ENCODE data around the gene SALL3.

Gene SALL3

GRCh38 chr18:78972385-78972918, 7.2 kb upstream of the SALL3 start:
- TF ChIP-seq CTCF (conservative IDR thresholded peaks at IDR 0.05) (no peak), ZFX (IDR thresholded peaks at IDR 0.05) (no peak)
- no peak overlapping the region for H3K27ac ChIP-seq

- no peak overlapping the region for H3K27ac ChIP-seq
- TF ChIP-seq CTCF (conservative IDR thresholded peaks at IDR 0.05) (no peak), ZFX (IDR thresholded peaks at IDR 0.05) (no peak)
Measured at GRCh38 chr18:78972930-78973331, 6.7 kb upstream of the SALL3 start.

- TF ChIP-seq ZFX (IDR thresholded peaks at IDR 0.05), result no peak
- TF ChIP-seq CTCF (conservative IDR thresholded peaks at IDR 0.05), result no peak
- no peak overlapping the region; the same call in 1 of the 2 replicates for H3K27ac ChIP-seq
Measured at GRCh38 chr18:78973357-78974083, 6.1 kb upstream of the SALL3 start.

- TF ChIP-seq ZFX (IDR thresholded peaks at IDR 0.05) (no peak), CTCF (conservative IDR thresholded peaks at IDR 0.05) (no peak)
- no peak overlapping the region; the same call in 1 of the 2 replicates for H3K27ac ChIP-seq
Measured at GRCh38 chr18:78974115-78974761, 5.4 kb upstream of the SALL3 start.

GRCh38 chr18:78975292-78975691, 4.3 kb upstream of the SALL3 start:
- no peak for TF ChIP-seq CTCF (conservative IDR thresholded peaks at IDR 0.05)
- no peak for TF ChIP-seq ZFX (IDR thresholded peaks at IDR 0.05)
- no peak overlapping the region for H3K27ac ChIP-seq

- H3K27ac ChIP-seq, result no peak overlapping the region
- TF ChIP-seq ZFX (IDR thresholded peaks at IDR 0.05) (no peak), CTCF (conservative IDR thresholded peaks at IDR 0.05) (no peak)
Measured at GRCh38 chr18:78975699-78976335, 3.8 kb upstream of the SALL3 start.

Data from C4-2B (cell line).